GM21619 (cell line): ENCODE data around the gene NR4A1.
"Not testable (repeated sequence)": the region's sequence is repeated elsewhere in the genome, so short reads cannot be mapped to it uniquely, and the experiment has no call there.

ENCODE experiments used
- ATAC-seq: cut with Tn5 transposase; IDR thresholded peaks from one replicate; pipeline ENCODE4 v1.9.1; 2021; ENCODE audit not compliant: unreplicated experiment

Gene NR4A1

GRCh38 chr12:52091869-52092268, 40.6 kb downstream of the NR4A1 start:
- ATAC-seq = no peak

- ATAC-seq = no peak
These were observed 42.1 kb downstream of the NR4A1 start for GRCh38 chr12:52093346-52093745.

GRCh38 chr12:52096332-52097044, 45.2 kb downstream of the NR4A1 start:
- ATAC-seq = no peak

- ATAC-seq = no peak
These were observed 45.9 kb downstream of the NR4A1 start for GRCh38 chr12:52097045-52097666.

- not testable (repeated sequence) for ATAC-seq
These were observed 53.3 kb downstream of the NR4A1 start for GRCh38 chr12:52104431-52105089.
